Measurements from ENCODE around the gene CCDC57.

- no peak for TF ChIP-seq CTCF (IDR thresholded peaks at IDR 0.05)
- TF ChIP-seq POLR2A (IDR thresholded peaks at IDR 0.05) = no peak
Measured at GRCh38 chr17:82199496-82199895, 13.1 kb downstream of the CCDC57 start.

All from heart left ventricle (tissue), 13 donors.